ENCODE measurements around the gene HIPK4.

GRCh38 chr19:40336601-40336900 lies 53.4 kb downstream of the HIPK4 start:
- TF ChIP-seq CTCF (conservative IDR thresholded peaks at IDR 0.05; ENCODE audit: low read length) = no peak
- no peak for TF ChIP-seq EZH2phosphoT487 (IDR thresholded peaks at IDR 0.05; ENCODE audit: borderline replicate concordance, low read depth, low read length)
